GM18909 (cell line): ENCODE results near the gene SAP30L.

Experiments
- ATAC-seq: cut with Tn5 transposase; IDR thresholded peaks from one replicate; pipeline ENCODE4 v1.9.1; 2021; ENCODE audit warnings: mild to moderate bottlenecking; ENCODE audit not compliant: unreplicated experiment, poor library complexity

SAP30L gene

GRCh38 chr5:154479160-154479943 lies 33.6 kb downstream of the SAP30L start:
- ATAC-seq: no peak

- ATAC-seq: no peak
These were observed 34.4 kb downstream of the SAP30L start for GRCh38 chr5:154479944-154480750.

- no peak for ATAC-seq
These were observed 35.0 kb downstream of the SAP30L start for GRCh38 chr5:154480847-154481246.

- ATAC-seq: no peak
These were observed 36.0 kb downstream of the SAP30L start for GRCh38 chr5:154481584-154482381.

GRCh38 chr5:154482528-154483449 lies 37.0 kb downstream of the SAP30L start:
- ATAC-seq: no peak

- ATAC-seq: no peak
These were observed 38.0 kb downstream of the SAP30L start for GRCh38 chr5:154483654-154484392.

GRCh38 chr5:154484393-154485095 lies 38.7 kb downstream of the SAP30L start:
- ATAC-seq: no peak

- no peak for ATAC-seq
These were observed 39.3 kb downstream of the SAP30L start for GRCh38 chr5:154485096-154485491.

- no peak for ATAC-seq
These were observed 40.1 kb downstream of the SAP30L start for GRCh38 chr5:154485850-154486426.

GRCh38 chr5:154486427-154486866 lies 40.6 kb downstream of the SAP30L start:
- ATAC-seq: no peak

GRCh38 chr5:154487541-154487940 lies 41.7 kb downstream of the SAP30L start:
- ATAC-seq: peak; percentile 98

- ATAC-seq: no peak
These were observed 46.1 kb downstream of the SAP30L start for GRCh38 chr5:154491941-154492340.

- ATAC-seq: no peak
These were observed 47.5 kb downstream of the SAP30L start for GRCh38 chr5:154493274-154493673.

- no peak for ATAC-seq
These were observed 48.2 kb downstream of the SAP30L start for GRCh38 chr5:154494036-154494435.

GRCh38 chr5:154498591-154498990 lies 52.8 kb downstream of the SAP30L start:
- no peak for ATAC-seq

GRCh38 chr5:154498994-154499393 lies 53.2 kb downstream of the SAP30L start:
- ATAC-seq: no peak

- ATAC-seq: no peak
These were observed 55.8 kb downstream of the SAP30L start for GRCh38 chr5:154501566-154501965.

- ATAC-seq: no peak
These were observed 56.4 kb downstream of the SAP30L start for GRCh38 chr5:154502180-154502579.
